ENCODE measurements around the gene CD58.
A peak's percentile ranks its signal among the peaks of the same experiment; 100 is the strongest.

The CD58 gene

DNA sequence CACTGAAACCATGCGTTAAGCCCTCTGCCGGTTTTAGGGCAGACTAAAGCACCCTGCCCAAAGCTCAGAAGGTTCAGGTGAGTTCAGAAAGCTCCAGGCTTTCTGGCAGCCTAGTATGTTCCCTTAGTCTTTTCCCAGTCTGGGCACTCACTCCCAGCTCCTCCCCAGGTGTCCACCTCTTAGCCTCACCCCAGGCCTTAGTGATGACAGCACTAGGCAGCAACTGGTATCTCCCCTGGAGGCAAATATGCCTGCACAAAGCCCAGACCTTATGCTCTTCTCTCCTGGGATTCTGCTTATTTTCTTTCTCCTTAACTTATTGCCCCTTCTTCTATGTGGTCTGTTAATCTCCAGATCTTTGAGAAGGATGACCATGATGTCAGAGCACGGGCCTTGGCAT is 80.2 kb downstream of the CD58 start:
- no peak overlapping the region for H3K4me3 ChIP-seq (replicated peaks in 1 of 2; ENCODE audit: low read depth in 2 of 2, low read length in 2 of 2)
- TF ChIP-seq, protein P1, sequence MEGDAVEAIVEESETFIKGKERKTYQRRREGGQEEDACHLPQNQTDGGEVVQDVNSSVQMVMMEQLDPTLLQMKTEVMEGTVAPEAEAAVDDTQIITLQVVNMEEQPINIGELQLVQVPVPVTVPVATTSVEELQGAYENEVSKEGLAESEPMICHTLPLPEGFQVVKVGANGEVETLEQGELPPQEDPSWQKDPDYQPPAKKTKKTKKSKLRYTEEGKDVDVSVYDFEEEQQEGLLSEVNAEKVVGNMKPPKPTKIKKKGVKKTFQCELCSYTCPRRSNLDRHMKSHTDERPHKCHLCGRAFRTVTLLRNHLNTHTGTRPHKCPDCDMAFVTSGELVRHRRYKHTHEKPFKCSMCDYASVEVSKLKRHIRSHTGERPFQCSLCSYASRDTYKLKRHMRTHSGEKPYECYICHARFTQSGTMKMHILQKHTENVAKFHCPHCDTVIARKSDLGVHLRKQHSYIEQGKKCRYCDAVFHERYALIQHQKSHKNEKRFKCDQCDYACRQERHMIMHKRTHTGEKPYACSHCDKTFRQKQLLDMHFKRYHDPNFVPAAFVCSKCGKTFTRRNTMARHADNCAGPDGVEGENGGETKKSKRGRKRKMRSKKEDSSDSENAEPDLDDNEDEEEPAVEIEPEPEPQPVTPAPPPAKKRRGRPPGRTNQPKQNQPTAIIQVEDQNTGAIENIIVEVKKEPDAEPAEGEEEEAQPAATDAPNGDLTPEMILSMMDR (IDR thresholded peaks at IDR 0.05; ENCODE audit: low read depth, low read length) = no peak
- no peak for DNase-seq (ENCODE audit: low read depth in 2 of 2)

DNA sequence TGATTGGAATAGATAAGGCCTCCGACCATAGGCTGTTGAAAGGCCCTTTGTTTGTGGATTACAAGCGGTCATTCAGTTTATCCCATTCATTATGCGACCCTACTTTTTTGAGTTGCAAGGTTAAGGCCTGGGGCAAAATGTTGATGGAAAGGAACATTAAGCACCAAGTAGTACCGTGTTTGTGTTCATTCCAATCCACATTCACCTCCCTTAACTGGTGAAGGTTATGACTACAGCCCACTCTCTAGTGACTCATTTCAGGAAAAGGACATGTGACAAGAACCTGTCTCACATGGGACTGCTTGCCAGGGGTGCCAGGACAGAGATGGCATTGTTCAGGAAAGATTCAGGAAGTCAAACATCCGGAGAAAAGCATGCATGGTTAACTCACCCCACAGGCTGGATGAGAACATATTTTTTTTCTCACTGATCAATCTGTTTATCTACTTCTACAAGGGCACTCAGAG is 81.6 kb downstream of the CD58 start:
- peak in 1 of 2 donors; percentile 48 for DNase-seq (ENCODE audit: low read depth in 2 of 2)
- H3K4me3 ChIP-seq (replicated peaks in 1 of 2; ENCODE audit: low read depth in 2 of 2, low read length in 2 of 2) = no peak overlapping the region
- TF ChIP-seq, protein P1 (IDR thresholded peaks at IDR 0.05; ENCODE audit: low read depth, low read length) = no peak

DNA sequence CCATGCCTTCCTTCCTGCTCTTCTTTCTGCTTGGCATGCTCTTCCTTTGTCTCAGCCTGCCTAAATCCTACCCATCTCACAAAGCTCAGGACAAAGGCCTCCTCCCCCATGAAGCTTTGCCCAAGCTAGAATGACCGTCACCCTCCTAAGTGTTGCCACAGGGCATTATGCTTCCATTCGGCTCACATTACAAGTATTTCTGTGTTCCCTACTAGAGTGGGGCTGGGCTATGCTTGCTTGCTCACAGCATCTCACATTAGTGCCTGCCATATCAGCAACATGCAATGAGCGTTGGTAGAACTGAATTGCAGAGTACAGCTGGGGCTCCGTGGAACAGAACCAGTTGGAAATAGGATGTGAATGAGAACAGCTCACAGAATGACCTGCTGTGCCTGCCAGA is 82.8 kb downstream of the CD58 start:
- no peak for DNase-seq (ENCODE audit: low read depth in 2 of 2)
- TF ChIP-seq, protein P1 (IDR thresholded peaks at IDR 0.05; ENCODE audit: low read depth, low read length) = no peak
- H3K4me3 ChIP-seq (replicated peaks in 1 of 2; ENCODE audit: low read depth in 2 of 2, low read length in 2 of 2) = no peak overlapping the region

DNA sequence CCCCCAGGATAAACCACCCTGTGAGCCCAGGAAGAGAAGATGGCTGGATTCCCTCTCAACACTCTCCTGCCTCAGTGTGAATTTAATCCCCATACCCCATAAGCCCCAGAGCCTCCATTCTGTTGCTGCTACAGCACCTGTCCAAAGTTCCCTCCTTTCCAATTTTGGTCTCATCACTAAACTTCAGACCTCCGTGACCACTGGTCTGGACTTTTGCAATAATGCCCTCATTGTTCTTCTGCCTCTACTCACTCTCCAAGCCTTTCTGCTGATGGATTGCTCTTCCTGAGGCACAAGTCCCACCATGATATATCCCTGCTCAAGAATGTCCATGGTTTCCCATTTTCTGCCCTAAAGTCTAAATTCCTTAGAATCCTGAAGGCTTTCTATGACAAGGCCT is 83.2 kb downstream of the CD58 start:
- DNase-seq (ENCODE audit: low read depth in 2 of 2) = no peak
- no peak overlapping the region for H3K4me3 ChIP-seq (replicated peaks in 1 of 2; ENCODE audit: low read depth in 2 of 2, low read length in 2 of 2)
- TF ChIP-seq, protein P1 (IDR thresholded peaks at IDR 0.05; ENCODE audit: low read depth, low read length) = no peak

DNA sequence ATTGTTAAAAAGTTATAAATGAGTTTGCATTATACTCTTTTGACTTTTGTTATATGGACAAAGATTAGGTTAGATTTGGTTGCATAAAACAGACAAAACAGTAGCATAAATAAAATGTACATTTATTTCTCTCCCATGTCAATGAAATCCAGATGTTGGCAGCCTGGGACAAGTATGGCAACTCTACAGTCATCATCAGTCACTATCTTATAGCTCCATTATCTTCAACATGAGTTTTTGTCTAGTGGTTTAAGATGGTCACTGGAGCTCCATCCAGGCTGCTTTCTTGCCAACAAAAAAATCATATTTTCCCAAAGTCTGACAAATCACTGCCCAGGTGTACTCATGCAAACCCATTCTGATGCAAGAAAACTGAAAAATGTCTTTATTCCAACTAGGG is 83.8 kb downstream of the CD58 start:
- no peak for DNase-seq (ENCODE audit: low read depth in 2 of 2)
- TF ChIP-seq, protein P1 (IDR thresholded peaks at IDR 0.05; ENCODE audit: low read depth, low read length) = no peak
- no peak overlapping the region for H3K4me3 ChIP-seq (replicated peaks in 1 of 2; ENCODE audit: low read depth in 2 of 2, low read length in 2 of 2)

DNA sequence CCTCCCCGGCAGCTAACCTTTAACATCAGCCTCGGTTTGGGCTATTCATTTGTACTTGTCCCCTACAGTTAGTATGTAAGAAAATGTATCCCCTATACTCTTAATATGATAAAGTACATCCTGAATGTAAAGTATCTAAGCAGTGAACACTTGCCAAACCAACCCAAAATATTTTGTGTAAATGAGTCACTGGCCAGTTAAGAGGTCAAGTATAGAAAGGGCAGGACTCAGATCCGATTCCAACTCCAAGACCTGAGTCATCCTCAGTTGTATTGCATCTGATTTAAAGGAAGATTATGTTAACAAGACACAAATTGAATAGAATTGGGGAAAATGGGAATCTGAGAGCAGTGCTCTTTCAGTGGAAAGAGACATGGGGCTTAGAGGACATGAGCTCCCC is 84.4 kb downstream of the CD58 start:
- DNase-seq (ENCODE audit: low read depth in 2 of 2) = peak; percentile 63 to 80
- TF ChIP-seq, protein P1 (IDR thresholded peaks at IDR 0.05; ENCODE audit: low read depth, low read length) = no peak
- H3K4me3 ChIP-seq (replicated peaks in 1 of 2; ENCODE audit: low read depth in 2 of 2, low read length in 2 of 2) = no peak overlapping the region

DNA sequence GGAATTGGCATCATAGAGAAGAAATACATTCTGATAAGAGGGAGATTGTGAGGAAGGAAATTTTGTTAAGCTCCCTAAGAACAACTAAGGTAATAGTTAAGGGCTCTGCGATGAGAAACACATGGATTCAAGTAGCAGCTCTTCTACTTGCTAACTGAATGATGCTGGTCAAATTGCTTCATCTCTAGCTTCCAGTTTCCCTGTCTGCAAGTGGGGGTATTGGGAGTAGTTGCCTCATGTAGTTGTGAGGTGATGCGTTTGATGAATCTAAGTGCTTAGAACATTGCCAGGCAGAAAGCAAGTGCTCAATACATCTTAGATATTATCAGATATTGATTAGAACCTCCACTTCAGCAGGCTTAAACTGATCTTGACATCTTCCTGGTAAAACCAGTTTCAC is 84.8 kb downstream of the CD58 start:
- H3K4me3 ChIP-seq (replicated peaks in 1 of 2; ENCODE audit: low read depth in 2 of 2, low read length in 2 of 2) = no peak overlapping the region
- DNase-seq (ENCODE audit: low read depth in 2 of 2) = peak; percentile 33 to 39
- TF ChIP-seq, protein P1 (IDR thresholded peaks at IDR 0.05; ENCODE audit: low read depth, low read length) = no peak
